Muscle layer of colon (tissue), 2 donors: ENCODE results near the gene IL4I1.
"Not testable (repeated sequence)": the region's sequence is repeated elsewhere in the genome, so short reads cannot be mapped to it uniquely, and the experiment has no call there.

Source experiments
- H3K27ac ChIP-seq: one replicate; pipeline ENCODE4 v1.7.0; 2013; ENCODE audit warnings: low read depth, mild to moderate bottlenecking, low read length, moderate library complexity
- H3K27me3 ChIP-seq, 2 donors: one replicate each; pipeline ENCODE4 v1.7.0; 2013; ENCODE audit warnings: low read length in 2 of 2, mild to moderate bottlenecking in 2 of 2; ENCODE audit not compliant: insufficient read depth in 2 of 2, control insufficient read depth in 1 of 2
- H3K36me3 ChIP-seq: one replicate; pipeline ENCODE4 v1.7.0; 2013; ENCODE audit warnings: mild to moderate bottlenecking, low read length; ENCODE audit not compliant: insufficient read depth
- H3K4me1 ChIP-seq: one replicate; pipeline ENCODE4 v1.7.0; 2013; ENCODE audit warnings: mild to moderate bottlenecking, low read length; ENCODE audit not compliant: insufficient read depth
- H3K4me3 ChIP-seq, 2 donors: one replicate each; pipeline ENCODE4 v1.7.0; 2013; ENCODE audit warnings: low read length in 2 of 2, low read depth in 1 of 2, mild to moderate bottlenecking in 1 of 2, moderate library complexity in 1 of 2
- H3K9ac ChIP-seq: one replicate; pipeline ENCODE4 v1.7.0; 2013; ENCODE audit warnings: low read length
- H3K9me3 ChIP-seq: one replicate; pipeline ENCODE4 v1.7.0; 2013; ENCODE audit warnings: mild to moderate bottlenecking, low read length
- donor health status: abdominal sarcoma.
- donor health status: Adenocarcinoma of cecum.

Gene IL4I1, protein sequence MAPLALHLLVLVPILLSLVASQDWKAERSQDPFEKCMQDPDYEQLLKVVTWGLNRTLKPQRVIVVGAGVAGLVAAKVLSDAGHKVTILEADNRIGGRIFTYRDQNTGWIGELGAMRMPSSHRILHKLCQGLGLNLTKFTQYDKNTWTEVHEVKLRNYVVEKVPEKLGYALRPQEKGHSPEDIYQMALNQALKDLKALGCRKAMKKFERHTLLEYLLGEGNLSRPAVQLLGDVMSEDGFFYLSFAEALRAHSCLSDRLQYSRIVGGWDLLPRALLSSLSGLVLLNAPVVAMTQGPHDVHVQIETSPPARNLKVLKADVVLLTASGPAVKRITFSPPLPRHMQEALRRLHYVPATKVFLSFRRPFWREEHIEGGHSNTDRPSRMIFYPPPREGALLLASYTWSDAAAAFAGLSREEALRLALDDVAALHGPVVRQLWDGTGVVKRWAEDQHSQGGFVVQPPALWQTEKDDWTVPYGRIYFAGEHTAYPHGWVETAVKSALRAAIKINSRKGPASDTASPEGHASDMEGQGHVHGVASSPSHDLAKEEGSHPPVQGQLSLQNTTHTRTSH

DNA sequence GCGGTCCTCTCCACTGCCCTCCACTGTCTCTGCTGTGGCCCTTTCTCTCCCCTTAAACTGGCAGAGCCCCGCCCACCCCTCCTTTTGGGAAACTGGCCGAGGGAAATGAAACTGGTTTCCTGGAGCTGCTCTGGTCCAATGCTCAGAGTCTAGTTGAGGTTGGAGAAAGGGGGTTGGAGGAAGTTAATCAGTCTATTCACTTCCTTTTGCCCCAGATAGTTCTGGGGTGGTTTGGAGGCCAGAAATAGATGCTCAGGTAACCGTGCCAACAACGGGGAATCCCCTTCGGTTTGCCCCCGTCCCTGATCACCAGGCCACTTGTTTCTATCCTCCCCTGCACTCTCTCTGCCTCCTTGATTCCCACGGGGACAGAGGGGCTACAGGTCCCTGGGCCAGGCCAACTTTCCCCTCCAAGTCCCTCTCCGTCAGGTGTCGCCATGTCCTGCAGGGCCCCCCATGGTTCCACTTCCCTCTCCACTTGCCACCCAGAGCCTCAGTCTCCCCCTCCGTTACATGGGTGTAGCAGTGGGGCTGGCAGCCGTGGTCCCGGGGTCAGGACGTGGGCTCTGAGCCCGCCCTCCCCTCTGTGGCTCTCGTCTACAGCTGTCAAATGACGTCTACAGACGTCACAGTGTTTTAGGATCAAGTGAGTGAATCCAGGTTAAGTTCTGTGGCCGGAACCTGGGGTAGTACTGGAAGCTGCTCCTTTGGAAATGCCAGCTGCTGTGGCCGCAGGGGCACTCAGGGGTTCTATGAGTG, at the start of gene IL4I1:
Gene IL4I1, minus strand, starts transcription at position 25 of the 759 bp plus-strand sequence. CDS start 727 bp downstream, outside the sequence.
- Histone ChIP-seq H3K27me3 (no peaks in the 10 kb centered on the region), H3K9me3 (no peaks in the 10 kb centered on the region), H3K36me3 (no peaks in the 10 kb centered on the region), H3K27ac (no peak within 1 kb of the TSS), H3K9ac (no peak within 1 kb of the TSS), H3K4me1 (peaks cover 12% of the 10 kb centered on the region), H3K4me3 (no peak within 1 kb of the TSS)

DNA sequence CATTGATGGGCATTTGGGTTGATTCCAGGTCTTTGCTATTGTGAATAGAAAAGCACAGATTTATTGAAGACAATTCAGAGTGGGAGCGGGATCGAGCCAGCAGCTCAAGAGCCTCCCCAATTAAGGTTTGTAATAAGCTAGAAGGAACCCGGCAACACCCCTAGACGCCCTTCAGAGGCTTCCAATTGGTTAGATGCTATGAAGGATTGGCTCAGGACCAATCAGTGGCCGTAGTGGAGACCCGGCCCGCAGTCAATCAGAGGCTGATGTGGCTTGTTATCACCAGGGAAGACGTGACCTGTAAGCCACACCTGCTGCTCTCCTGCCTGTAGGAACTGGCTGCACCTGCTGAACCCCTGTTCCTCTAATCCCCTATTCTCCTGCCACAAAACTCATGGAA, 49.7 kb upstream of the IL4I1 start:
- Histone ChIP-seq H3K36me3 (no peaks in the 10 kb centered on the region), H3K4me3 (no peak overlapping the region), H3K27ac (no peak overlapping the region), H3K4me1 (no peaks in the 10 kb centered on the region), H3K27me3 (peaks cover 0 to 8% of the 10 kb centered on the region in 2 donors), H3K9ac (no peak overlapping the region), H3K9me3 (no peaks in the 10 kb centered on the region)

DNA sequence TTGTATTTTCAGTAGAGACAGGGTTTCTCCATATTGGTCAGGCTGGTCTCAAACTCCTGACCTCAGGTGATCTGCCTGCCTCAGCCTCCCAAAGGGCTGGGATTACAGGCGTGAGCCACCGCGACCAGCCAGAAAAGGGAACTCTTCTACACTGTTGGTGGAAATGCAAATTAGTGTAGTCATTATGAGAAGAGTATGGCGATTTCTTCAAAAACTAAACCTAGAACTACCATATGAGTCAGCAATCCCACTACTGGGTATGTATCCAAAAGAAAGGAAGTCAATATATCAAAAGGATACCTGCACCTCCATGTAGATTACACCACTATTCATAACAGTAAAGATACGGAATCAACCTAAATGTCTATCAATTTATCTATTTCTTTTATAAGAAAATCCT, 47.9 kb upstream of the IL4I1 start:
- not testable (repeated sequence) for H3K4me1 ChIP-seq, H3K27ac ChIP-seq, H3K36me3 ChIP-seq, H3K9ac ChIP-seq, H3K27me3 ChIP-seq, H3K9me3 ChIP-seq, H3K4me3 ChIP-seq

DNA sequence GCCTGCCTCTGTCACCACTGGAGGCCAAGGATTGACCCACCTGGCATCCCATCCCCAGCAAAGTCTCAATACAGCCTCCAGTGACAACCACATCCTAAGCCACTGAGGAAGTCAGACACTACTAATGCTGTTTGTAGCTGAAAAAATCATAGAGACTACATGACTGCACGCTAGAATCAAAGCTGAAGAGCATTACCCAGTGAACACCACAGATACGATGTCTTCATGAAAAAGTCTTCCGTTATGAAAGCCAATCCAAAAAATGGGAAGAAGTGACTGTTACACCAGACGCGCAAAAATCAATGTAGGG, 43.8 kb upstream of the IL4I1 start:
- Histone ChIP-seq H3K27ac (no peak overlapping the region), H3K4me3 (no peak overlapping the region), H3K27me3 (peaks cover 0 to 9% of the 10 kb centered on the region in 2 donors), H3K9ac (no peak overlapping the region), H3K36me3 (no peaks in the 10 kb centered on the region), H3K9me3 (no peaks in the 10 kb centered on the region), H3K4me1 (peaks cover 5% of the 10 kb centered on the region)

DNA sequence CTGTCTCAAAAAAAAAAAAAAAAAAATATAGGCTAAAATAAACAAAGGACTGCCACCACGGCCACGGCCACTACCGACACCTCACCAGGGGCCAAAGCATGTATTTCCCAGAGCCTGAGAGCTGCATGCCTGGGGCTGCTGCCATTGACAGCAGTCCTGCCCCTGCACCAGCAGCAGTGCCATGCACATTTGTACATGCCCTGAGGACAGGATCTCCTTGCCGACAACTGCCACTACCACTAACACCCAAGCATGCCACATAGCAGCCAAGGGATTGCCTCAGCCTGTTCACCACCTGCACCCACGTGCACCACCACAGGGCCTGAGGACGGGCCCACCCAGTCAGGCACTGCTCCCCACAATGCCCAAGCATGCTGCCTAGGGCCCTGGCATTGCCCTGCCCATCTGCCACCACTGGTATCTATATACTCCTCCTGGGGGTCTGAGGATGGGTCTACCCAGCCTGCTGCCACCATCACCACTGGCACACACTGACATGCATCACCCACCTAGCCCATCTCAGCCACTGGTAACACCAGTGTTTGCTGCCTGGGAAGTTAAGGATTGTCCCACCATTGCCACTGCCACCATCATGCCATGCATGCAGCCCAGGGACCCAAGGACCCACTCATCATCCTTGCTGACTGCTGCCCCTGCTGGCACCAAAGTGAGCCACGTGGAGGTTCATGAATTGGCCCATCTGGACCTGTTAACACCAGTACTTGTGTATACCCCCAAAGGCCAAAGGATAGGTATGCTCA, 43.2 kb upstream of the IL4I1 start:
- Histone ChIP-seq H3K4me1 (peaks cover 5% of the 10 kb centered on the region), H3K4me3 (no peak overlapping the region), H3K27me3 (peaks cover 0 to 9% of the 10 kb centered on the region in 2 donors), H3K27ac (no peak overlapping the region), H3K36me3 (no peaks in the 10 kb centered on the region), H3K9me3 (no peaks in the 10 kb centered on the region), H3K9ac (no peak overlapping the region)

DNA sequence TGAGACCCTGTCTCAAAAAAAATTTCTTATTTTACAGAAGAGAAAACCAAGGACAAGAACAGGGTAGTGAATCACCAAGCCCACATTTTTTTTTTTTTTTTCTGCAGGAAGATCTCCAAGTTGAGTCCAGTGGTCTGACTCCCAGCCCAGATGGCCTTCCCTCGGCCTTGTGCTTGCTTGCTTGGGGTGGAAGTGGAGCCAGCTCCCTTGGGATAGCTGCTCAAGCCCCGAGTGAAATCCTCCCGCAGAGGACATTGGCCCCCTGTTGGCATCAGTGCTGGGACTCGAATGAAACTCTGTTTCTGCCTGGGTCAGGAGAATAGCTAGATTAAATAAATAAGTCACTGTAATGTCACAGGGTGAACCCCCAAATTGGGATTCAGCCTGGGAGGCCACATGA, 42.0 kb upstream of the IL4I1 start:
- no peaks in the 10 kb centered on the region for H3K36me3 ChIP-seq
- H3K4me1 ChIP-seq = peaks cover 5% of the 10 kb centered on the region
- no peaks in the 10 kb centered on the region for H3K9me3 ChIP-seq
- H3K27me3 ChIP-seq = peaks cover 0 to 9% of the 10 kb centered on the region in 2 donors
- H3K4me3 ChIP-seq = no peak overlapping the region
- no peak overlapping the region for H3K9ac ChIP-seq
- H3K27ac ChIP-seq = no peak overlapping the region

DNA sequence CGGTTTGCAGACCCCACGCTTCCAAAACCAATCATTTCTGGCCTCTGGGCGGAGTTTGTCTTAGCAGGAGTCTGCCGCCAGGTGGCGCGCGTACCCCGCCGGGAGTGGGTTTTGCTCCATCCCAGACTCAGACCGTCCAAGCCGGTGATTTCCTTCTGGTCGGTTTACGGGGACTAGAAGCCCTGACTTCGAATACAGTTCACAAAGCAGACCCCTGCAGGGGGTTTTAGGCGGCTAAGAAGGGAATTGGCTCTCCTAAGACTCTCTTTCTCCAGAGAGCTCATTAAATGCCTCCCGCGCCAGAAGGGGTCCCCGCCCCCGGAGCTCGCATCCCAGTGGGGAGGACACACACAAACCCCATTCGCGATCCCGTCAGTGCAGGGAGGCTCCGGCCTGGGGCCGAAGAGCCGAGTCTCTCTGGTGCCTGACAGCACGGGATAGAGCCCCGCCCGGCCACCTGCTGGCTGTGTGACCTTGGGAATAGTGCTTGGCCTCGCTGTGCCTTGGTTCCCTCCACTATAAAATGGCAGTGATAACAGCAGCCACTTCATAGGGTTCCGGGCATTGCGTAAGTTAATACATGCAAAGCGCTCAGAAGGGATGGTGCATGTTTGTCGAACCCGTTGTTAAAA, 41.2 kb upstream of the IL4I1 start:
- Histone ChIP-seq H3K36me3 (no peaks in the 10 kb centered on the region), H3K9me3 (no peaks in the 10 kb centered on the region), H3K4me1 (peaks cover 5% of the 10 kb centered on the region), H3K27ac (no peak overlapping the region), H3K27me3 (peaks cover 0 to 9% of the 10 kb centered on the region in 2 donors), H3K4me3 (peak overlapping the region; percentile 32 to 43), H3K9ac (no peak overlapping the region)

DNA sequence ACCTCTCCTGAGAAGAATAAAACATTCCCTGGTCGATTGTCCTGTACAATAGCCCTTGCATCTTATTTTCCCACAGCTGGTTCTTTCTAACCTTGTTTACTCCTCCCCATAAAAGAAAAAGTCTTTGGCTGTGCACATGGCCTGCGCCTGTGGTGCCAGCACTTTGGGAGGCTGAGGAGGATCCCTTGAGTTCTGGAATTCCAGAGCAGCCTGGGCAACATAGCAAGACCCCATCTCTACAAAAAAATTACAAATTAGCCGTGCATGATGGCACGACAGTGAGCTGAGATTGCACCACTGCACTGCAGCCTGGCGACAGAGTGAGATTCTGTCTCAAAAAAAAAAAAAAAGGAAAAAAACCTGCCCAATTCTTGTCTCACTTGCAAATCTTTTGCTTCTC, 39.9 kb upstream of the IL4I1 start:
- Histone ChIP-seq H3K36me3 (no peaks in the 10 kb centered on the region), H3K4me1 (peaks cover 5% of the 10 kb centered on the region), H3K4me3 (no peak overlapping the region), H3K27ac (no peak overlapping the region), H3K9me3 (no peaks in the 10 kb centered on the region), H3K9ac (no peak overlapping the region), H3K27me3 (peaks cover 0 to 9% of the 10 kb centered on the region in 2 donors)

DNA sequence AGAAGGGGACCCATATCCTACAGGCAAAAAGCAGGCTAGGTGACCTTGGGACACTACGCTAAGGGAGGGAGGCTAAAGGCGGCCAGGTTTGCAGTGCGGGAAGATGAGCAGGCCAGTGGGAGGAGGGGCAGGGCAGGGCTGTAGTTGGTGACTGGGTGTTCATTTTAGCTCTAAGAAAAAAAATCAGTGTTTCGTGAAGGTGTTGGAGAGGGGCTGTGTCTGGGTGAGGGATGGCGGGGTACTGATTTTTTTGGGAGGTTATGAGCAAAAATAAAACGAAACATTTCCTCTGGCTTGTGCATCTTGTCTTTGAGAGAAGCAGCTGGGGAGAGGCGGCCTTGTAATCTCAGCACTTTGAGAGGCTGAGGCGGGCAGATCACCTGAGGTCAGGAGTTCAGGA, 37.0 kb upstream of the IL4I1 start:
- H3K27ac ChIP-seq = no peak overlapping the region
- no peaks in the 10 kb centered on the region for H3K9me3 ChIP-seq
- H3K4me1 ChIP-seq = peaks cover 5% of the 10 kb centered on the region
- H3K36me3 ChIP-seq = no peaks in the 10 kb centered on the region
- H3K4me3 ChIP-seq = no peak overlapping the region
- H3K27me3 ChIP-seq = peaks cover 0 to 3% of the 10 kb centered on the region in 2 donors
- no peak overlapping the region for H3K9ac ChIP-seq

DNA sequence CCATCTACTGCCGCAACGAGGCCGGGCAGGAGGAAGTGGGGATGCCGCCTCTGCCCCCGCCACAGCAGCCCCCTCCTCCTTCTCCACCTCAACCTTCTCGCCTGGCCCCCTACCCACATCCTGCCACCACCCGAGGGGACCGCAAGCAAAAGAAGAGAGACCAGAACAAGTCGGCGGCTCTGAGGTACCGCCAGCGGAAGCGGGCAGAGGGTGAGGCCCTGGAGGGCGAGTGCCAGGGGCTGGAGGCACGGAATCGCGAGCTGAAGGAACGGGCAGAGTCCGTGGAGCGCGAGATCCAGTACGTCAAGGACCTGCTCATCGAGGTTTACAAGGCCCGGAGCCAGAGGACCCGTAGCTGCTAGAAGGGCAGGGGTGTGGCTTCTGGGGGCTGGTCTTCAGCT, 36.0 kb upstream of the IL4I1 start:
- H3K27me3 ChIP-seq = no peaks in the 10 kb centered on the region
- no peak overlapping the region for H3K27ac ChIP-seq
- H3K4me3 ChIP-seq = no peak overlapping the region
- H3K9ac ChIP-seq = no peak overlapping the region
- no peaks in the 10 kb centered on the region for H3K9me3 ChIP-seq
- H3K36me3 ChIP-seq = peaks cover 1% of the 10 kb centered on the region
- H3K4me1 ChIP-seq = peaks cover 7% of the 10 kb centered on the region

DNA sequence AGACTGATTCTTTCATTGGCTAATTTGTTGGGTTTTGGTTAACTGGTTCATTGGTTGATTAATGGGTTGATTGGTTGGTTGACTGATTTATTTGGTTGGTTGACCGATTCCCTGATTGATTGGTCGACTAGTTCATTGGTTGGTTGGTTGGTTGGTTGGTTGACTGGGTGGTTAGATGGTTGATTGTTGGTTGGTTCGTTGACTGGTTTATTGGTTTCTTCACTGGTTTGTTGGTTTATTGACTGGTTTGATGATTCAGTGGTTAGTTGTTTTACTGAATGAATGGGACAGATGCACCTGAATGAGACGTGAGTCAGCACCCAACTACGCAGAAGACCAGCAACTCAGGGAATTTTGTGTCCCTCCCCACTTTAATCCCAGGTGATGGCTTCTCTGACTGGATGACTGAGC, 35.4 kb upstream of the IL4I1 start:
- H3K36me3 ChIP-seq = peaks cover 8% of the 10 kb centered on the region
- H3K27ac ChIP-seq = no peak overlapping the region
- no peaks in the 10 kb centered on the region for H3K27me3 ChIP-seq
- H3K9ac ChIP-seq = no peak overlapping the region
- no peak overlapping the region for H3K4me3 ChIP-seq
- peaks cover 10% of the 10 kb centered on the region for H3K4me1 ChIP-seq
- no peaks in the 10 kb centered on the region for H3K9me3 ChIP-seq
